ENCODE results near the gene TRAF1.

Gene TRAF1

GRCh38 chr9:120873512-120873911, 53.1 kb downstream of the TRAF1 start:
- in situ Hi-C loops (cut with HindIII; ENCODE audit: low sequenced_read_pairs) = no loop called here

GRCh38 chr9:120872791-120873502, 53.6 kb downstream of the TRAF1 start:
- in situ Hi-C loops (cut with HindIII; ENCODE audit: low sequenced_read_pairs) = no loop called here

- in situ Hi-C loops (cut with HindIII; ENCODE audit: low sequenced_read_pairs) = no loop called here
Measured at GRCh38 chr9:120870206-120870605, 56.4 kb downstream of the TRAF1 start.

GRCh38 chr9:120869726-120870125, 56.9 kb downstream of the TRAF1 start:
- in situ Hi-C loops (cut with HindIII; ENCODE audit: low sequenced_read_pairs) = no loop called here

GRCh38 chr9:120869360-120869687, 57.3 kb downstream of the TRAF1 start:
- in situ Hi-C loops (cut with HindIII; ENCODE audit: low sequenced_read_pairs) = no loop called here

GRCh38 chr9:120868676-120869359, 57.8 kb downstream of the TRAF1 start:
- in situ Hi-C loops (cut with HindIII; ENCODE audit: low sequenced_read_pairs) = no loop called here

- in situ Hi-C loops (cut with HindIII; ENCODE audit: low sequenced_read_pairs) = no loop called here
Measured at GRCh38 chr9:120868339-120868675, 58.3 kb downstream of the TRAF1 start.

- in situ Hi-C loops (cut with HindIII; ENCODE audit: low sequenced_read_pairs) = no loop called here
Measured at GRCh38 chr9:120867676-120868338, 58.8 kb downstream of the TRAF1 start.

- in situ Hi-C loops (cut with HindIII; ENCODE audit: low sequenced_read_pairs) = no loop called here
Measured at GRCh38 chr9:120866651-120867050, 59.9 kb downstream of the TRAF1 start.

GRCh38 chr9:120865809-120866208, 60.8 kb downstream of the TRAF1 start:
- in situ Hi-C loops (cut with HindIII; ENCODE audit: low sequenced_read_pairs) = no loop called here

- in situ Hi-C loops (cut with HindIII; ENCODE audit: low sequenced_read_pairs) = no loop called here
Measured at GRCh38 chr9:120865176-120865575, 61.4 kb downstream of the TRAF1 start.

- in situ Hi-C loops (cut with HindIII; ENCODE audit: low sequenced_read_pairs) = no loop called here
Measured at GRCh38 chr9:120864719-120865118, 61.9 kb downstream of the TRAF1 start.

GRCh38 chr9:120863833-120864232, 62.8 kb downstream of the TRAF1 start:
- in situ Hi-C loops (cut with HindIII; ENCODE audit: low sequenced_read_pairs) = no loop called here

- in situ Hi-C loops (cut with HindIII; ENCODE audit: low sequenced_read_pairs) = no loop called here
Measured at GRCh38 chr9:120862452-120862851, 64.1 kb downstream of the TRAF1 start.

- in situ Hi-C loops (cut with HindIII; ENCODE audit: low sequenced_read_pairs) = no loop called here
Measured at GRCh38 chr9:120861935-120862334, 64.7 kb downstream of the TRAF1 start.

GRCh38 chr9:120860083-120860482, 66.5 kb downstream of the TRAF1 start:
- in situ Hi-C loops (cut with HindIII; ENCODE audit: low sequenced_read_pairs) = no loop called here

- in situ Hi-C loops (cut with HindIII; ENCODE audit: low sequenced_read_pairs) = no loop called here
Measured at GRCh38 chr9:120859361-120859760, 67.2 kb downstream of the TRAF1 start.

- in situ Hi-C loops (cut with HindIII; ENCODE audit: low sequenced_read_pairs) = no loop called here
Measured at GRCh38 chr9:120857902-120858301, 68.7 kb downstream of the TRAF1 start.

GRCh38 chr9:120857481-120857880, 69.1 kb downstream of the TRAF1 start:
- in situ Hi-C loops (cut with HindIII; ENCODE audit: low sequenced_read_pairs) = no loop called here

- in situ Hi-C loops (cut with HindIII; ENCODE audit: low sequenced_read_pairs) = no loop called here
Measured at GRCh38 chr9:120856700-120857099, 69.9 kb downstream of the TRAF1 start.

- in situ Hi-C loops (cut with HindIII; ENCODE audit: low sequenced_read_pairs) = no loop called here
Measured at GRCh38 chr9:120855827-120856670, 70.5 kb downstream of the TRAF1 start.
